Endothelial cell of umbilical vein (primary cell): ENCODE results near the gene SCNN1B. TPM values are rescaled to one million over a fixed set of nuclear protein-coding genes. Genes with fewer than 3 reads are reported as not detected.

Experiments used
- BruUV-seq: library from RNA; stranded (reverse); fragments of 400-500 nt; replicated peaks from 2 replicates; lab custom pipeline; 2021; lab: Mats Ljungman, UMichigan
- CTCF ChIA-PET: fragments of 300-600, 350-600 bp; sonication (Branson Sonifier 250); formaldehyde crosslinking; loops from one replicate; lab custom pipeline; 2021; ENCODE audit warnings: antibody characterized with exemption, inconsistent platforms; lab: Charles Lee
- POLR2A ChIA-PET: fragments of 300-600, 350-600 bp; sonication (Branson Sonifier 250); formaldehyde crosslinking; loops from one replicate; lab custom pipeline; 2021; ENCODE audit warnings: antibody characterized with exemption, inconsistent platforms; lab: Charles Lee
- DNase-seq: peaks from one replicate; pipeline ENCODE4 v3.0.0-alpha.2; 2011; ENCODE audit warnings: low read depth, low spot score
- FAIRE-seq: peaks from 2 replicates; lab custom pipeline; 2011; peaks lifted over from hg19 to GRCh38; lab: Jason Lieb, UNC
- H2AFZ ChIP-seq: 2 replicates; pipeline ENCODE4 v1.6.0; 2012; ENCODE audit warnings: low read depth, low read length, control low read depth, inconsistent platforms
- H3K27ac ChIP-seq: 2 replicates; pipeline ENCODE4 v1.5.1; 2011; ENCODE audit warnings: low read depth, mild to moderate bottlenecking, control low read depth, low read length, moderate library complexity; ENCODE audit not compliant: insufficient read depth
- H3K27me3 ChIP-seq, 2 experiments: 2 replicates each; pipeline versions ENCODE4 v1.6.0 to v1.6.1; 2011; ENCODE audit warnings: low read length in 2 of 2, mixed read lengths in 1 of 2; ENCODE audit not compliant: control insufficient read depth in 2 of 2, insufficient read depth in 2 of 2
- H3K36me3 ChIP-seq, 2 experiments: 2 replicates in 1 of 2; 3 replicates in 1 of 2; pipeline ENCODE4 v1.5.1; 2011; ENCODE audit warnings: low read length in 2 of 2, mild to moderate bottlenecking in 1 of 2, moderate library complexity in 1 of 2; ENCODE audit not compliant: control insufficient read depth in 2 of 2, insufficient read depth in 2 of 2; ENCODE audit errors: extremely low read depth in 1 of 2
- H3K4me1 ChIP-seq: 3 replicates; pipeline ENCODE4 v1.5.1; 2011; ENCODE audit warnings: mild to moderate bottlenecking, low read length; ENCODE audit not compliant: control insufficient read depth, insufficient read depth; ENCODE audit errors: extremely low read depth
- H3K4me2 ChIP-seq: 2 replicates; pipeline ENCODE4 v1.6.1; 2011; ENCODE audit warnings: low read length, control low read depth, mixed read lengths; ENCODE audit not compliant: insufficient read depth
- H3K4me3 ChIP-seq, 3 experiments: fragments of 200-600 bp in 1 of 3; sonication (generic), shearing (Covaris generic) in 1 of 3; replicated peaks in 1 of 3; 2 replicates each; pipeline ENCODE4 v1.5.1; 2011 to 2016; ENCODE audit warnings: control low read depth in 3 of 3, low read length in 3 of 3, mild to moderate bottlenecking in 2 of 3, inconsistent platforms in 1 of 3, low read depth in 1 of 3, moderate library complexity in 1 of 3; ENCODE audit not compliant: insufficient read depth in 1 of 3
- H3K79me2 ChIP-seq: 2 replicates; pipeline ENCODE4 v1.6.0; 2012; ENCODE audit warnings: low read length, inconsistent platforms; ENCODE audit not compliant: control insufficient read depth, insufficient read depth
- H3K9ac ChIP-seq: replicated peaks from 2 replicates; pipeline ENCODE3; 2011; ENCODE audit warnings: low read length, control low read depth; ENCODE audit not compliant: insufficient read depth; ENCODE audit errors: extremely low read depth
- H3K9me1 ChIP-seq: replicated peaks from 3 replicates; pipeline ENCODE4 v1.6.0; 2011; ENCODE audit warnings: mild to moderate bottlenecking, low read length; ENCODE audit not compliant: control insufficient read depth, insufficient read depth; ENCODE audit errors: extremely low read depth
- H3K9me3 ChIP-seq: replicated peaks from 2 replicates; pipeline ENCODE4 v1.5.1; 2012; ENCODE audit warnings: low read length, inconsistent platforms; ENCODE audit not compliant: control insufficient read depth, insufficient read depth
- H4K20me1 ChIP-seq: replicated peaks from 2 replicates; pipeline ENCODE3; 2011; ENCODE audit warnings: mild to moderate bottlenecking, low read length; ENCODE audit not compliant: control insufficient read depth, insufficient read depth; ENCODE audit errors: extremely low read depth
- CTCF ChIP-seq, 2 donors: IDR thresholded peaks; 1 replicate in 1 of 2; 2 replicates in 1 of 2; pipeline ENCODE4 v1.5.1; 2011; ENCODE audit warnings: low read length in 2 of 2, mild to moderate bottlenecking in 2 of 2, moderate library complexity in 2 of 2, control low read depth in 1 of 2, inconsistent platforms in 1 of 2, low read depth in 1 of 2; ENCODE audit not compliant: insufficient read depth in 1 of 2; ENCODE audit errors: extremely low read depth in 1 of 2
- EZH2 ChIP-seq: IDR thresholded peaks from 2 replicates; pipeline ENCODE4 v1.6.1; 2012; ENCODE audit warnings: borderline replicate concordance, low read depth, mild to moderate bottlenecking, moderate library complexity, low read length, inconsistent platforms; ENCODE audit not compliant: severe bottlenecking
- FOS ChIP-seq: IDR thresholded peaks from 2 replicates; pipeline ENCODE4 v1.6.1; 2011; ENCODE audit warnings: mild to moderate bottlenecking, low read length, moderate library complexity, borderline replicate concordance; ENCODE audit not compliant: insufficient read depth
- GATA2 ChIP-seq: IDR thresholded peaks from 2 replicates; pipeline ENCODE4 v1.7.0; 2011; ENCODE audit warnings: low read depth, mild to moderate bottlenecking, moderate library complexity, mixed read lengths, low read length; ENCODE audit not compliant: insufficient read length, insufficient read depth
- JUN ChIP-seq: IDR thresholded peaks from 2 replicates; pipeline ENCODE4 v1.6.1; 2011; ENCODE audit warnings: borderline replicate concordance, low read depth; ENCODE audit not compliant: insufficient read length, insufficient read depth
- MAX ChIP-seq: IDR thresholded peaks from 2 replicates; pipeline ENCODE4 v1.6.1; 2011; ENCODE audit not compliant: insufficient read depth, insufficient read length
- MYC ChIP-seq: IDR thresholded peaks from one replicate; pipeline ENCODE4 v1.6.1; 2011; ENCODE audit warnings: mild to moderate bottlenecking, low read depth, low read length
- POLR2A ChIP-seq: IDR thresholded peaks from 2 replicates; pipeline ENCODE4 v1.6.1; 2012; ENCODE audit warnings: low read depth, mild to moderate bottlenecking, control low read depth, low read length
- POLR2AphosphoS5 ChIP-seq: IDR thresholded peaks from 2 replicates; pipeline ENCODE4 v1.6.1; 2012; ENCODE audit warnings: low read depth, mild to moderate bottlenecking, control low read depth, low read length, moderate library complexity; ENCODE audit not compliant: insufficient read depth
- dilution Hi-C: fragments of 300-500 bp; cut with MboI; formaldehyde crosslinking; loops from one replicate; pipeline ENCODE4 v1.15.0; 2019; ENCODE audit warnings: low sequenced_read_pairs; ENCODE audit not compliant: extremely low pct_ligation_motif_present
- intact Hi-C: fragments of 100-400 bp; cut with micrococcal nuclease; formaldehyde crosslinking; loops from one replicate; pipeline ENCODE4 v1.10.0; 2022
- polyA plus RNA-seq, 4 experiments: library from polyadenylated mRNA; depleted of rRNA in 3 of 4; stranded (reverse) in 3 of 4; unstranded in 1 of 4; fragments of >200 nt; gene quantifications; 2 replicates each; pipeline versions ENCODE4 v1.2.1 to v1.2.3, GENCODE V29; 2011 to 2012; ENCODE audit warnings: missing spikeins in 1 of 4
- total RNA-seq: library from RNA; stranded (reverse); gene quantifications from 2 replicates; pipeline ENCODE4 v1.2.3, GENCODE V29; 2021

Gene SCNN1B
- total and polyA plus RNA-seq, 2 donors (not counting 3 experiments of a cell fraction or from before 2014, with no cell fraction given) = not detected

- FAIRE-seq (no peak), DNase-seq (no peak)
- Histone ChIP-seq H3K36me3 (no peaks in the 10 kb centered on the region), H4K20me1 (no peaks in the 10 kb centered on the region), H3K4me3 (no peak overlapping the region), H3K27ac (no peak overlapping the region), H3K27me3 (no peaks in the 10 kb centered on the region), H3K9ac (no peak overlapping the region), H3K9me1 (no peaks in the 10 kb centered on the region), H2AFZ (no peak overlapping the region), H3K4me1 (no peaks in the 10 kb centered on the region), H3K79me2 (no peaks in the 10 kb centered on the region), H3K4me2 (no peak overlapping the region), H3K9me3 (no peaks in the 10 kb centered on the region)
- ChIA-PET CTCF (interaction anchor here (1.1 to 1.4 kb wide), 3 partner anchors 23 to 57 kb away, joined by 3 read pairs; no protein-coding TSS in a partner anchor), POLR2A (no interaction called here)
- dilution Hi-C loops (no loop called here), intact Hi-C loops (no loop called here)
- TF ChIP-seq GATA2 = no peak
- no peak for TF ChIP-seq POLR2A
- TF ChIP-seq FOS = no peak
- TF ChIP-seq MAX = no peak
- no peak for TF ChIP-seq EZH2
- TF ChIP-seq CTCF (IDR thresholded peaks at IDR 0.05; ENCODE audit: extremely low read depth in 1 of 2, insufficient read depth in 1 of 2, low read depth in 1 of 2, low read length in 2 of 2) = no peak
- no peak for TF ChIP-seq POLR2AphosphoS5
- no peak for TF ChIP-seq MYC
- TF ChIP-seq JUN = no peak
- BruUV-seq = no TSS peak
Observed at GRCh38 chr16:23378921-23379320, 76.8 kb downstream of the SCNN1B start.
